ENCODE measurements around the gene CHSY1.

DNA sequence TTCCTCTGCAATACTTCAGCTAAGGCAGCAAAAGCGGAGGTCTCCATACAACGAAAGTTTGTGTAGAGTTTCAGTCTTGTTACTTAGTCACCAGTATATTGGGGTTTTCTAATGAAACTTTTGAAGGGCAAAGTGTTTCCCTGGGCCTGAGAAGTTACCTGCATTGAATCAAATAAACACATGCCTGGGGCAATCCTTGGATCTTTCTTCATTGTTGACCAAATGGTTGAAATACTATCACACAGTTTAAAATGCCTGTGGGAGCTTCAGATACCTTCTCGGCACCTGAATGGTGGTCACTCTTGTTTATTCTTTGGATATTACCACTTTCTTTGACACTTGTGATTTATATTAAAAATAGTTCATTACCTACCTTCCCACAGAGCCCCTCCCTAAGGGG is 988 bp upstream of the CHSY1 start:
- TF ChIP-seq, protein P1, sequence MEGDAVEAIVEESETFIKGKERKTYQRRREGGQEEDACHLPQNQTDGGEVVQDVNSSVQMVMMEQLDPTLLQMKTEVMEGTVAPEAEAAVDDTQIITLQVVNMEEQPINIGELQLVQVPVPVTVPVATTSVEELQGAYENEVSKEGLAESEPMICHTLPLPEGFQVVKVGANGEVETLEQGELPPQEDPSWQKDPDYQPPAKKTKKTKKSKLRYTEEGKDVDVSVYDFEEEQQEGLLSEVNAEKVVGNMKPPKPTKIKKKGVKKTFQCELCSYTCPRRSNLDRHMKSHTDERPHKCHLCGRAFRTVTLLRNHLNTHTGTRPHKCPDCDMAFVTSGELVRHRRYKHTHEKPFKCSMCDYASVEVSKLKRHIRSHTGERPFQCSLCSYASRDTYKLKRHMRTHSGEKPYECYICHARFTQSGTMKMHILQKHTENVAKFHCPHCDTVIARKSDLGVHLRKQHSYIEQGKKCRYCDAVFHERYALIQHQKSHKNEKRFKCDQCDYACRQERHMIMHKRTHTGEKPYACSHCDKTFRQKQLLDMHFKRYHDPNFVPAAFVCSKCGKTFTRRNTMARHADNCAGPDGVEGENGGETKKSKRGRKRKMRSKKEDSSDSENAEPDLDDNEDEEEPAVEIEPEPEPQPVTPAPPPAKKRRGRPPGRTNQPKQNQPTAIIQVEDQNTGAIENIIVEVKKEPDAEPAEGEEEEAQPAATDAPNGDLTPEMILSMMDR (IDR thresholded peaks at IDR 0.05) = no peak
- no peak for TF ChIP-seq EZH2 (IDR thresholded peaks at IDR 0.05)
- TF ChIP-seq EZH2phosphoT487 (IDR thresholded peaks at IDR 0.05) = no peak

Data from neural progenitor cell (in vitro differentiated cells).